Left lung (tissue), 10 donors: ENCODE results near the gene ACER3. TPM values are rescaled to one million over a fixed set of nuclear protein-coding genes. Genes with fewer than 3 reads are reported as not detected.
"Not testable (repeated sequence)": the region's sequence is repeated elsewhere in the genome, so short reads cannot be mapped to it uniquely, and the experiment has no call there.

ENCODE experiments used
- ATAC-seq: fragments of 200-7000 bp; cut with Tn5 transposase; one replicate; pipeline ENCODE4 v1.9.1; 2020; ENCODE audit warnings: moderate library complexity
- DNase-seq, 4 donors: peaks; one replicate each; pipeline ENCODE4 v3.0.0-alpha.2; 2013 to 2020
- H3K27ac ChIP-seq, 2 donors: fragments of 200-600 bp; sonication (generic) in 1 of 2; one replicate each; pipeline versions ENCODE4 v1.5.0 to v1.8.0; 2020 to 2021
- H3K27me3 ChIP-seq, 2 donors: fragments of 200-600 bp; sonication (generic) in 1 of 2; one replicate each; pipeline versions ENCODE4 v1.5.0 to v1.8.0; 2020 to 2021
- H3K36me3 ChIP-seq, 2 donors: fragments of 200-600 bp; sonication (generic) in 1 of 2; one replicate each; pipeline versions ENCODE4 v1.5.0 to v1.8.0; 2020 to 2021
- H3K4me1 ChIP-seq, 2 donors: fragments of 200-600 bp; one replicate each; pipeline ENCODE4 v1.8.0; 2021
- H3K4me3 ChIP-seq, 2 donors: fragments of 200-600 bp; sonication (generic) in 1 of 2; one replicate each; pipeline versions ENCODE4 v1.5.0 to v1.8.0; 2020 to 2021; ENCODE audit warnings: mild to moderate bottlenecking in 1 of 2
- H3K9me3 ChIP-seq, 2 donors: fragments of 200-600 bp; sonication (generic) in 1 of 2; one replicate each; pipeline versions ENCODE4 v1.5.0 to v1.8.0; 2020 to 2021
- intact Hi-C, 2 donors: fragments of 100-400 bp; cut with DNase I; formaldehyde crosslinking; loops; one replicate each; pipeline versions ENCODE4 v1.11.2 to v1.14.2; 2022
- polyA plus RNA-seq, 6 donors: library from polyadenylated mRNA; unstranded; fragments of 120-200 nt; gene quantifications; one replicate each; pipeline ENCODE4 v1.2.1, GENCODE V29; 2013; ENCODE audit not compliant: insufficient read length in 6 of 6
- total RNA-seq, 2 donors: library from RNA; stranded (reverse); fragmentation: NEBNext Ultra II Directional; extraction: Animal tissue kit (Norgen Biotek cat#: 25700); gene quantifications; one replicate each; pipeline ENCODE4 v1.2.1, GENCODE V29; 2021
- TF ChIP-seq, protein P1 (sequence below), 2 donors: fragments of 200-600 bp; sonication (generic) in 1 of 2; IDR thresholded peaks; one replicate each; pipeline versions ENCODE4 v1.5.0 to v1.8.0; 2021; ENCODE audit warnings: antibody characterized with exemption in 2 of 2
- donor health status: DM: no; HTN: yes; CAD: no.
- donor health status: DM: no; HTN: no; CAD: no.

The ACER3 gene
- total and polyA plus RNA-seq, 8 donors = 17.5 to 46.5 (median 24.6) TPM

DNA sequence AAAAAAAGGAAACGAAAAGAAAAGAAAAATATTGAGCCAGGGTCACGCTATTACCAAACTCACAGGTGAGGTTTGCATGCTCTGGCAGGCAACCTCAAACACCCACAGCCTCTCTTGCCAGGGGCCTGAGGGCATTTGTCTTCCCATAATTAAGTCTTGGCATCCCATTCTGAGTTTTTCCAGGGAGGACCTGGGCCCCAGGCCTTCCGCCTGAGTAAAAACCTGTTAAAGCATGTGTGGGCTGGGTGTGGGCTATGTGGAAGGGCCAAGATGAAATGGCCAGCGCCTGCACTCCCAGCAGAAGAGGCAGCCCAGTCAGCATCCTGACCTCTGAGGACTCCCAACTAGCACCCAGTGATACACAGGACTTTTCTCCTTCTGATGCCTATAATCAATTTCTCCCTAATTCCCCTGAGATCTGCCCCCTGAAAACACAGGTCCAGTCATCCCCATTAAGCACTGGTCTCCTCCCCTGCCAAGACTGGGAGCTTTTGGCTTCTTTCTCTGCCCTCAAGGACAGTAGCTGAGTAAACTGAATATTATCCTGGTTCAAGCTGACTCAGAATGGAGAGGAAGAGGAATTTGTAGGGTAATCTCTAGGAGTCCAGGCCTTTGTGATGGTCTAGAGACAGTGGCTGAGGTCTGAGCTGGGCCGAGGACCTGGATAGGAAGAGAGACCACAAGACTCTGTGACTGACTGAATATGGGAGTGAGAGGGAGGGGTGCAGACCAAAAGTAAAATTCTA, 35.6 kb upstream of the ACER3 start:
- no peak overlapping the region for H3K4me3 ChIP-seq
- no peaks in the 10 kb centered on the region for H3K9me3 ChIP-seq
- peaks cover 0 to 33% of the 10 kb centered on the region in 2 donors for H3K4me1 ChIP-seq
- ATAC-seq (no peak), DNase-seq (no peak)
- TF ChIP-seq, protein P1, sequence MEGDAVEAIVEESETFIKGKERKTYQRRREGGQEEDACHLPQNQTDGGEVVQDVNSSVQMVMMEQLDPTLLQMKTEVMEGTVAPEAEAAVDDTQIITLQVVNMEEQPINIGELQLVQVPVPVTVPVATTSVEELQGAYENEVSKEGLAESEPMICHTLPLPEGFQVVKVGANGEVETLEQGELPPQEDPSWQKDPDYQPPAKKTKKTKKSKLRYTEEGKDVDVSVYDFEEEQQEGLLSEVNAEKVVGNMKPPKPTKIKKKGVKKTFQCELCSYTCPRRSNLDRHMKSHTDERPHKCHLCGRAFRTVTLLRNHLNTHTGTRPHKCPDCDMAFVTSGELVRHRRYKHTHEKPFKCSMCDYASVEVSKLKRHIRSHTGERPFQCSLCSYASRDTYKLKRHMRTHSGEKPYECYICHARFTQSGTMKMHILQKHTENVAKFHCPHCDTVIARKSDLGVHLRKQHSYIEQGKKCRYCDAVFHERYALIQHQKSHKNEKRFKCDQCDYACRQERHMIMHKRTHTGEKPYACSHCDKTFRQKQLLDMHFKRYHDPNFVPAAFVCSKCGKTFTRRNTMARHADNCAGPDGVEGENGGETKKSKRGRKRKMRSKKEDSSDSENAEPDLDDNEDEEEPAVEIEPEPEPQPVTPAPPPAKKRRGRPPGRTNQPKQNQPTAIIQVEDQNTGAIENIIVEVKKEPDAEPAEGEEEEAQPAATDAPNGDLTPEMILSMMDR (IDR thresholded peaks at IDR 0.05) = no peak
- no peaks in the 10 kb centered on the region for H3K27me3 ChIP-seq
- H3K36me3 ChIP-seq = no peaks in the 10 kb centered on the region
- intact Hi-C loops = no loop called here
- H3K27ac ChIP-seq = peak overlapping the region; percentile 19 to 82

DNA sequence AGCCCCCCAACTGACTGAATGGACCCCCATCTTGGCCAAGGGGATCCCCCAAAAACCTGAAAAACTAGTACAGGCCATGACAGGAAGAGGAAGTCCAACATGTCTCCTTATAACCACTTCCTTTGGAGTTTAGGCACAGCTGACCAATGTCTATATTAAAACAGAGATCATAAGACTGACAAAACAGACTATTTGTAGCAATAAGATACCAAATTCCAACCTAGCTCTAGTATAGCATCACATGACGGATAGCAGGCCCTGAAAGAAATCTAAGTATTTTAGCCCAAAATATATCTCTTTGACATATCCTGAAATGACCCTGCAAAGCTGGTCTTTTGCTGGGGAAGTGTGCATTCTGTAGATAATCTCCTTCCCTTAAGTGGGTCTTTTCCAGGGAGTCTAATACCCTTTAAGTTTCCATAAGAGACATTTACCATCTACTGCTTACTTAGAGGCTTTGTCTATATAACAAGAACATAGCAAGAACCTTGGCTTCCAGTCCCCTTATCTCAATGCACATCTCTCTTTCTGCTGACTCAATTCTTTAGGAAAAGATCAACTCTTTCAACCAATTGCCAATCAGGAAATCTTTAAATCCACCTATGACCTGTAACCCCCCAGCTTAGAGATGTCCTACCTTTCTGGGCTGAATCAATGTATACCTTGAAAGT, 34.9 kb upstream of the ACER3 start:
- intact Hi-C loops = no loop called here
- ATAC-seq = no peak
- no peaks in the 10 kb centered on the region for H3K36me3 ChIP-seq
- no peak overlapping the region for H3K4me3 ChIP-seq
- H3K9me3 ChIP-seq = no peaks in the 10 kb centered on the region
- DNase-seq = no peak
- H3K4me1 ChIP-seq = peaks cover 0 to 37% of the 10 kb centered on the region in 2 donors
- peak overlapping the region; percentile 19 to 82 for H3K27ac ChIP-seq
- H3K27me3 ChIP-seq = no peaks in the 10 kb centered on the region
- TF ChIP-seq, protein P1 (IDR thresholded peaks at IDR 0.05) = no peak

DNA sequence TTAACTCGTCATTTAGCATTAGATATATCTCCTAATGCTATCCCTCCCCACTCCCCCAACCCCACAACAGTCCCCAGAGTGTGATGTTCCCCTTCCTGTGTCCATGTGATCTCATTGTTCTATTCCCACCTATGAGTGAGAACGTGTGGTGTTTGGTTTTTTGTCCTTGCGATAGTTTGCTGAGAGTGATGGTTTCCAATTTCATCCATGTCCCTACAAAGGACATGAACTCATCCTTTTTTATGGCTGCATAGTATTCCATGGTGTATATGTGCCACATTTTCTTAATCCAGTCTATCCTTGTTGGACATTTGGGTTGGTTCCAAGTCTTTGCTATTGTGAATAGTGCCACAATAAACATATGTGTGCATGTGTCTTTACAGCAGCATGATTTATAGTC, 34.2 kb upstream of the ACER3 start:
- H3K27me3 ChIP-seq, ATAC-seq, H3K36me3 ChIP-seq, H3K9me3 ChIP-seq, DNase-seq, H3K27ac ChIP-seq, H3K4me3 ChIP-seq, intact Hi-C loops: not testable (repeated sequence)
- H3K4me1 ChIP-seq = peaks cover 0 to 41% of the 10 kb centered on the region in 2 donors

DNA sequence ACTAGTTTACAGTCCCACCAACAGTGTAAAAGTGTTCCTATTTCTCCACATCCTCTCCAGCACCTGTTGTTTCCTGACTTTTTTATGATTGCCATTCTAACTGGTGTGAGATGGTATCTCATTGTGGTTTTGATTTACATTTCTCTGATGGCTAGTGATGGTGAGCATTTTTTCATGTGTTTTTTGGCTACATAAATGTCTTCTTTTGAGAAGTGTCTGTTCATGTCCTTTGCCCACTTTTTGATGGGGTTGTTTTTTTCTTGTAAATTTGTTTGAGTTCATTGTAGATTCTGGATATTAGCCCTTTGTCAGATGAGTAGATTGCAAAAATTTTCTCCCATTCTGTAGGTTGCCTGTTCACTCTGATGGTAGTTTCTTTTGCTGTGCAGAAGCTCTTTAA, 33.7 kb upstream of the ACER3 start:
- ATAC-seq, H3K4me3 ChIP-seq, H3K9me3 ChIP-seq, H3K27ac ChIP-seq, H3K27me3 ChIP-seq, H3K36me3 ChIP-seq, intact Hi-C loops, DNase-seq: not testable (repeated sequence)
- peaks cover 0 to 41% of the 10 kb centered on the region in 2 donors for H3K4me1 ChIP-seq

DNA sequence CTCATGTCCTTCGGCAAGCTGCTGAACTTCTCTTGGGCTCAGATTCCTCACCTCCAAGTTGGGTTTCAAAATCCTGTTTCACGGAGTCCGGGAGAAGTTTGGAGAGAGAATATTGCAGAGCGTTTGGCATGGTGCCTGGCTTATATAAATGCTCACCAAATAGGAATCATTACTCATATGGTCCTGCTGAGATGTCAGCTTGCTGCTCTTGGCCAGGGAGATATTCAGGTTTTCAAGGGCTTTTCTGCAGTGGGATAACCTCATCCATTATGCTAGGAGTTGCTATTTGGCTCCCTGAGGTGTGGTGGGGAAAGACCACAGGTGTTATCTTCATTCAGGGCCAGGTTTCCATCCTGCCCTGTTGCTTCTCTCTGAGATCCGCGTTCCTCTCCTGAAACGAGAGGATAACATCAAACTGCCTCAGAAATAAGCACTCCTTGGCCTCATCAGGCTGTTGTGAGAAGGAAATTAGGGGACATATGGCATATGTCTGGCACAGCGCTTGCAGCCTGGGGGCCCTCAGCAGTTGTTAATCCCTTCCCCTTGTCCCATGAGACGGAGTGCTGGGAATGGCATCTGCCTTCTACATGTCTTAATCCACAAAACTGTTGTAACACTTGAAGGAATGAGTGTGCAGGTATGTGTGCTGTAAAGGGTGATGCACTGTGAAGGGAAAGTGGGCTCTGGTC, 29.9 kb upstream of the ACER3 start:
- Histone ChIP-seq H3K36me3 (no peaks in the 10 kb centered on the region), H3K4me3 (no peak overlapping the region), H3K27me3 (no peaks in the 10 kb centered on the region), H3K4me1 (peaks cover under 1 to 29% of the 10 kb centered on the region in 2 donors), H3K27ac (no peak overlapping the region), H3K9me3 (no peaks in the 10 kb centered on the region)
- intact Hi-C loops = no loop called here
- DNase-seq (no peak), ATAC-seq (no peak)
- TF ChIP-seq, protein P1 (IDR thresholded peaks at IDR 0.05) = no peak

DNA sequence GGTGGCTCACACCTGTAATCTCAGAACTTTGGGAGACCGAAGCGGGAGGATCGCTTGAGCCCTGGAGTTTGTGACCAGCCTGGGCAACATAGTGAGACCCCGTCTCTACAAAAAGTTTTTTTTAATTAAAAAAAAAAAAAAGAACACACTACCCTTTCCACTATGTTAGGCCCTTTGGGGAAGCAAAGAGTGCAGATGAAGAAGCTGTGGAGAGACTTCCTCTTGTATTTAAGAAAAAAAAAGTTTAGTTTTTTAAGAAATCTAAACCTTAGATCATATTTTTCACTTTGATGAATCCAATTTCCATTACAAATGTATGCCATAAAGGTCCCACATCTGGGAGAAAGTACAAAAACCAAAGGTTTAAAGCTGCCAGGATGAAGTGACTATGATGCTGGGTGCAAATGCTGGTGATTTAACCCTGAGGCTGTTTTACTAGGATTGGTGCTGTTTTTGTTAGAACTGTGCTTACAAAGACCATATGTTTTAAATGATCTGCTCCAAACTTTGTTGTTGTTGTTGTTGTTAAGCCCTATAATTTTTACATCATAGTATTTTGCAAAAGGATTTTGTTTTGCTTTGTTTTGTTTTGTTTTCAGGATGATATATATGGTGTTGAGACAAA, 28.9 kb upstream of the ACER3 start:
- TF ChIP-seq, protein P1 (IDR thresholded peaks at IDR 0.05) = no peak
- intact Hi-C loops = no loop called here
- Histone ChIP-seq H3K27ac (no peak overlapping the region), H3K9me3 (no peaks in the 10 kb centered on the region), H3K36me3 (no peaks in the 10 kb centered on the region), H3K27me3 (no peaks in the 10 kb centered on the region), H3K4me3 (no peak overlapping the region), H3K4me1 (peaks cover 5 to 35% of the 10 kb centered on the region in 2 donors)
- DNase-seq (no peak), ATAC-seq (no peak)
